NCI-H146 treated with DMSO at 0.1 percent for 48 hours (cell line): ENCODE measurements around the gene SPATA2.
"Not testable (repeated sequence)": the region's sequence is repeated elsewhere in the genome, so short reads cannot be mapped to it uniquely, and the experiment has no call there.

ENCODE experiments used
- DNase-seq: peaks from one replicate; lab custom pipeline; 2025; ENCODE audit not compliant: unreplicated experiment; lab: John Stamatoyannopoulos, UW

SPATA2 gene

GRCh38 chr20:49885558-49886332, 29.6 kb downstream of the SPATA2 start:
- DNase-seq, result no peak

GRCh38 chr20:49883246-49883802, 32.0 kb downstream of the SPATA2 start:
- DNase-seq, result no peak

GRCh38 chr20:49882171-49882970, 33.0 kb downstream of the SPATA2 start:
- DNase-seq, result no peak

GRCh38 chr20:49880724-49881445, 34.4 kb downstream of the SPATA2 start:
- DNase-seq, result no peak

- no peak for DNase-seq
Observed at GRCh38 chr20:49880177-49880576, 35.2 kb downstream of the SPATA2 start.

GRCh38 chr20:49878977-49879376, 36.4 kb downstream of the SPATA2 start:
- DNase-seq, result no peak

- DNase-seq, result no peak
Observed at GRCh38 chr20:49877386-49877921, 37.9 kb downstream of the SPATA2 start.

- no peak for DNase-seq
Observed at GRCh38 chr20:49874696-49875095, 40.6 kb downstream of the SPATA2 start.

- DNase-seq, result no peak
Observed at GRCh38 chr20:49872056-49872455, 43.3 kb downstream of the SPATA2 start.

- DNase-seq, result no peak
Observed at GRCh38 chr20:49871391-49871948, 43.9 kb downstream of the SPATA2 start.

GRCh38 chr20:49870261-49870660, 45.1 kb downstream of the SPATA2 start:
- no peak for DNase-seq

GRCh38 chr20:49868964-49869363, 46.4 kb downstream of the SPATA2 start:
- no peak for DNase-seq

- DNase-seq, result no peak
Observed at GRCh38 chr20:49868538-49868937, 46.8 kb downstream of the SPATA2 start.

- DNase-seq, result peak; percentile 53
Observed at GRCh38 chr20:49867453-49868215, 47.7 kb downstream of the SPATA2 start.

- no peak for DNase-seq
Observed at GRCh38 chr20:49866051-49866450, 49.3 kb downstream of the SPATA2 start.

- no peak for DNase-seq
Observed at GRCh38 chr20:49865559-49865958, 49.8 kb downstream of the SPATA2 start.

- no peak for DNase-seq
Observed at GRCh38 chr20:49863666-49864065, 51.7 kb downstream of the SPATA2 start.

- no peak for DNase-seq
Observed at GRCh38 chr20:49862607-49863200, 52.6 kb downstream of the SPATA2 start.

- not testable (repeated sequence) for DNase-seq
Observed at GRCh38 chr20:49861232-49861631, 54.1 kb downstream of the SPATA2 start.

- DNase-seq, result no peak
Observed at GRCh38 chr20:49859807-49860206, 55.5 kb downstream of the SPATA2 start.
